Right atrium auricular region (tissue), 2 donors: Measurements from ENCODE around the gene YJU2. TPM values are rescaled to one million over a fixed set of nuclear protein-coding genes. Genes with fewer than 3 reads are reported as not detected.
"Not testable (repeated sequence)": the region's sequence is repeated elsewhere in the genome, so short reads cannot be mapped to it uniquely, and the experiment has no call there.

Experiments
- DNase-seq: peaks from one replicate; pipeline ENCODE4 v3.0.0-alpha.2; 2019; ENCODE audit warnings: low spot score
- H3K27ac ChIP-seq, 2 donors: fragments of 200-600 bp; sonication (generic); 1 replicate in 1 of 2; 2 replicates in 1 of 2; pipeline ENCODE4 v1.5.1; 2016 to 2019
- H3K27me3 ChIP-seq, 2 donors: fragments of 200-600 bp; sonication (generic); one replicate each; pipeline versions ENCODE4 v1.5.1 to v1.6.0; 2017 to 2019
- H3K36me3 ChIP-seq: fragments of 200-600 bp; sonication (generic); one replicate; pipeline ENCODE4 v1.5.1; 2016
- H3K4me1 ChIP-seq, 2 donors: fragments of 200-600 bp; sonication (generic); one replicate each; pipeline versions ENCODE4 v1.5.1 to v1.6.0; 2017 to 2019
- H3K4me3 ChIP-seq, 2 donors: fragments of 200-600 bp; sonication (generic); 1 replicate in 1 of 2; 2 replicates in 1 of 2; pipeline ENCODE4 v1.5.1; 2017 to 2019; ENCODE audit warnings: mild to moderate bottlenecking in 1 of 2, moderate library complexity in 1 of 2
- H3K9me3 ChIP-seq, 2 donors: fragments of 200-600 bp; sonication (generic); one replicate each; pipeline ENCODE4 v1.5.1; 2019
- CTCF ChIP-seq, 2 donors: fragments of 200-600 bp; sonication (generic); IDR thresholded peaks; one replicate each; pipeline ENCODE4 v1.5.1; 2019; ENCODE audit warnings: antibody characterized with exemption in 2 of 2
- total RNA-seq, 2 donors: library from RNA; depleted of rRNA; stranded (reverse); fragments of >200 nt; gene quantifications; one replicate each; pipeline ENCODE4 v1.1.0, GENCODE V29; 2016

YJU2 gene
- total RNA-seq, 2 donors from 2014 or later = 9.1 to 17.6 TPM

GRCh38 chr19:4224470-4224869 is 22.4 kb upstream of the YJU2 start:
- H3K9me3 ChIP-seq = no peaks in the 10 kb centered on the region
- H3K27me3 ChIP-seq = peaks cover 0 to 3% of the 10 kb centered on the region in 2 donors
- H3K27ac ChIP-seq = no peak overlapping the region
- H3K4me1 ChIP-seq = peaks cover 0 to 5% of the 10 kb centered on the region in 2 donors
- no peak for TF ChIP-seq CTCF (IDR thresholded peaks at IDR 0.05)
- no peak overlapping the region for H3K4me3 ChIP-seq
- no peaks in the 10 kb centered on the region for H3K36me3 ChIP-seq
- no peak for DNase-seq

- Histone ChIP-seq H3K27me3 (peaks cover 0 to 3% of the 10 kb centered on the region in 2 donors), H3K27ac (no peak overlapping the region), H3K9me3 (no peaks in the 10 kb centered on the region), H3K4me3 (no peak overlapping the region), H3K36me3 (no peaks in the 10 kb centered on the region), H3K4me1 (peaks cover 0 to 6% of the 10 kb centered on the region in 2 donors)
- TF ChIP-seq CTCF (IDR thresholded peaks at IDR 0.05) = no peak
- DNase-seq = no peak
Observed at GRCh38 chr19:4225885-4226284, 21.0 kb upstream of the YJU2 start.

- Histone ChIP-seq H3K9me3 (no peaks in the 10 kb centered on the region), H3K36me3 (no peaks in the 10 kb centered on the region), H3K4me1 (peaks cover 0 to 6% of the 10 kb centered on the region in 2 donors), H3K4me3 (no peak overlapping the region), H3K27ac (no peak overlapping the region), H3K27me3 (peaks cover 0 to 3% of the 10 kb centered on the region in 2 donors)
- no peak for DNase-seq
- no peak for TF ChIP-seq CTCF (IDR thresholded peaks at IDR 0.05)
Observed at GRCh38 chr19:4227771-4228170, 19.1 kb upstream of the YJU2 start.

GRCh38 chr19:4228765-4229178 is 18.1 kb upstream of the YJU2 start:
- H3K27ac ChIP-seq = no peak overlapping the region
- no peaks in the 10 kb centered on the region for H3K9me3 ChIP-seq
- peaks cover 0 to 3% of the 10 kb centered on the region in 2 donors for H3K27me3 ChIP-seq
- TF ChIP-seq CTCF (IDR thresholded peaks at IDR 0.05) = no peak
- no peak overlapping the region for H3K4me3 ChIP-seq
- peaks cover 0 to 6% of the 10 kb centered on the region in 2 donors for H3K4me1 ChIP-seq
- H3K36me3 ChIP-seq = no peaks in the 10 kb centered on the region
- no peak for DNase-seq

GRCh38 chr19:4229179-4229931 is 17.5 kb upstream of the YJU2 start, which contains the start of gene EBI3:
TSS of gene EBI3 (plus strand) at chr19:4229523. CDS start at chr19:4229551, 28 bp downstream.
- Histone ChIP-seq H3K4me1 (peaks cover 0 to 6% of the 10 kb centered on the region in 2 donors), H3K27ac (no peak within 1 kb of the TSS), H3K9me3 (no peaks in the 10 kb centered on the region), H3K27me3 (peaks cover 0 to 3% of the 10 kb centered on the region in 2 donors), H3K4me3 (no peak within 1 kb of the TSS), H3K36me3 (no peaks in the 10 kb centered on the region)
- TF ChIP-seq CTCF (IDR thresholded peaks at IDR 0.05) = no peak
- no peak for DNase-seq

- H3K27me3 ChIP-seq, H3K4me1 ChIP-seq, DNase-seq: not testable (repeated sequence)
Observed at GRCh38 chr19:4230237-4230636, 16.6 kb upstream of the YJU2 start.

GRCh38 chr19:4231521-4231920 is 15.4 kb upstream of the YJU2 start:
- H3K27me3 ChIP-seq, H3K4me3 ChIP-seq: not testable (repeated sequence)

More at GRCh38 chr19:4230237-4230636, 16.6 kb upstream of the YJU2 start:
- H3K36me3 ChIP-seq, H3K4me3 ChIP-seq, H3K27ac ChIP-seq, H3K9me3 ChIP-seq: not testable (repeated sequence)

GRCh38 chr19:4232139-4232538 is 14.7 kb upstream of the YJU2 start:
- not testable (repeated sequence) for H3K4me3 ChIP-seq, H3K27ac ChIP-seq, H3K27me3 ChIP-seq, DNase-seq, H3K4me1 ChIP-seq, H3K9me3 ChIP-seq, H3K36me3 ChIP-seq

More at GRCh38 chr19:4231521-4231920, 15.4 kb upstream of the YJU2 start:
- H3K9me3 ChIP-seq, DNase-seq, H3K27ac ChIP-seq, H3K4me1 ChIP-seq, H3K36me3 ChIP-seq: not testable (repeated sequence)
